Cortex of kidney (tissue), 1 donor: ENCODE data around the gene SDCCAG8.

Experiments used
- DNase-seq: peaks from one replicate; lab custom pipeline; 2025; lab: John Stamatoyannopoulos, UW

Gene SDCCAG8

GRCh38 chr1:243457363-243457982 is 201.6 kb downstream of the SDCCAG8 start:
- DNase-seq: no peak

DNA sequence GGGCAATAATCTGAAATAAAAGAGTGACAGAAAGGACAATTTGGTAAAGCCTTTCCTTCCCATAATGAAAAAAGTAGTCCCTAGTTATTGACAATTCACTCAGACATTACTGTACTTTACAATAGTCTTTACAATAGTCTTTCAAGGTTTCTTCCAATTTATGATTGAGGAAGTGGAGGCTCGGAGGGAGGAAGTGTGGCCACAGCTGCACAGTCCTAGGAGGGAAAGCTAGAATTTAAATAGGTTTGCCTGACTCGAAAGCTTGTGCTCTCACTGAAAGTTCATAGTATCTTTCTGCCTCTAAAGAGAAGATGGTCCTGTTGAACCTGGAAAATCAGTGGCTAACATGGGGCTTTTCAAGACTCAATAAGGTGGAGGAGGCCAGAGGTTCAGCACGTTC is 203.2 kb downstream of the SDCCAG8 start:
- no peak for DNase-seq

GRCh38 chr1:243461700-243462099 is 205.9 kb downstream of the SDCCAG8 start:
- DNase-seq: no peak

- no peak for DNase-seq
Measured at GRCh38 chr1:243462929-243463697, 207.3 kb downstream of the SDCCAG8 start.

DNA sequence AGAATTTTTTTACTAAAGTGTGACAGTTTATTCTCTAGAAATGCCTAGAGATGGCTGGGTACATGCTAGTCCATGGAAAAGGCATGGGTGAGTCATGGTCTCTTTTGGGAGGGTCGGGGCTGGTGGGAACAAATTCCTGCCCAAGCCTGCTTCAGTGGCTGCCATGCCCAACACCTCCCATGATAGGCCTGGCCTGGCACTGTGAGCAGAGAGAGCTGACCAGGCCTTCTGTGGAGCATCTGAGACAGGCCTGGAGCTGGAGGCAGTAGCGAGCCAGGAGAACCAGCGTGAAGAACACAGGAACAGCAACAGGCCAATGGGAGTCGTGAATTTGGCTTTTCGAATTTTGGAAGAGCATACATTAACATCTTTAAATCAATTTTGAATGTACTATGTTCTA is 209.2 kb downstream of the SDCCAG8 start:
- DNase-seq: no peak

DNA sequence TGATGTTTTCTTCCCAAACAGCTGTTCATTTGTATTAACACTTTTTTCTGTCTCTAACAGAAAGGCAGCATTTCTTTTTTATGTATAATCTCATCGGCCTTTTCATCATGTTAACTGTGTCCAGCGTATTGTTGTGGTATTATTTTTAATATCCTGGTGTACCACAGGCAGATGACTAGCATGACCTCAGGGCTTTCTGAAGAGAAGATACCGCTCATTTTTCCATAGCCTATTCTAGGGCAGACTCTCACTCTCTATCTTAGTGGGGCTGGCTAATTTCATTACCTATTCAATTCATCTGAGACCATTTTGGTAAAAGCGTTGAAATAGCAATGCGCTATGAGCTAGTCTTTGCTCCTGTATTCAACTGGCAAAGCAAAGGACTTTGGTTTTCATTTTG is 209.9 kb downstream of the SDCCAG8 start:
- no peak for DNase-seq

DNA sequence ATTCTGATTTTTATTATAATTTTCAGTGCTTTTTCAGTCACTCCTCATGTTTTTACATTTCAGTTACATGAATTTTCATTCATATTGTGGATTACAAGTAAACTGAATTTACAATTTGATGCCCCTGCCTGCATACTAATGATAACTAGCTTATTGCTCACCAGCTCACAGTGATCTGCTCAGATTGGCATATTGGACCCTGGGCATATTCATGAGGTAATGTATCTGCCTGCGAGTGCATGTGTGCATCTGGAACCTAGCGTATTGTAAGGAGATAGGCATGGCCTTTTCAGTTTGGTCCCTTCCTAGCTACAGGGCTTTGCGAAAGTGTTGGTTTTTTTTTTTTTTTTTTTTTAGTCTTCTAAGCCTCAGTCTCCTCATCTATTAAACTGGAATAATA is 213.7 kb downstream of the SDCCAG8 start:
- DNase-seq: no peak

GRCh38 chr1:243470502-243470901 is 214.7 kb downstream of the SDCCAG8 start:
- no peak for DNase-seq

DNA sequence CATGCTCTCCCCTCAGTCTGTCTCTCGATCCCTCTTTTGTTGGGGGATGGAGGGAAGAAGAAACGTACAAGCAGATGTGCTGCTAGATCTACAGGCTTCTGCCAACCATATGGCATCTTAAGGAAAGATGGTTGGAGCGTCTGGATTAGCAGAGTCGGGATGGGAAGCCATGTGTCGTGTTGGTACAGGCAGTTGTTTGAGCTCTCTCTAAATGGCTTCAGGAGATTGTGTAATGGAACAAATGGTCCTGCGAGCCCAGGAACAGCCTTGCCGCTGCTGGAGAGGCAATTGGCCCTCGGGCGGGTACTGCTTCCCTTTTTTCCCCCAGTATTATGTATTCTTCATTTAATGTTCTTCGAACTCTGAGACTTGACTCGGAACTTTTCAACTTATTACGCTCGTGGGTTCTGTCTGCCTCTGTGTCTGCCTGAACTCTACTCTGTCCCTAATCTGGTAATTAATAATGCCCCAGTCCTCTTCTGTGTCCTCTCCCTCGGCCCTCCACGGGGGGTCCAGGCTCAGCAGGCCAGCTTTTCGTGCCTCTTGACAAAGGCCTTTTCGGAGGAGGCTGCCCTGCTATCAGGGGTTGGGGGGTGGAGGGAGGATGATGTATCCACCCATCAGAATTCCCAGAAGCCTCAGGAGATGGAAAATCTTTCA is 215.3 kb downstream of the SDCCAG8 start:
- no peak for DNase-seq

DNA sequence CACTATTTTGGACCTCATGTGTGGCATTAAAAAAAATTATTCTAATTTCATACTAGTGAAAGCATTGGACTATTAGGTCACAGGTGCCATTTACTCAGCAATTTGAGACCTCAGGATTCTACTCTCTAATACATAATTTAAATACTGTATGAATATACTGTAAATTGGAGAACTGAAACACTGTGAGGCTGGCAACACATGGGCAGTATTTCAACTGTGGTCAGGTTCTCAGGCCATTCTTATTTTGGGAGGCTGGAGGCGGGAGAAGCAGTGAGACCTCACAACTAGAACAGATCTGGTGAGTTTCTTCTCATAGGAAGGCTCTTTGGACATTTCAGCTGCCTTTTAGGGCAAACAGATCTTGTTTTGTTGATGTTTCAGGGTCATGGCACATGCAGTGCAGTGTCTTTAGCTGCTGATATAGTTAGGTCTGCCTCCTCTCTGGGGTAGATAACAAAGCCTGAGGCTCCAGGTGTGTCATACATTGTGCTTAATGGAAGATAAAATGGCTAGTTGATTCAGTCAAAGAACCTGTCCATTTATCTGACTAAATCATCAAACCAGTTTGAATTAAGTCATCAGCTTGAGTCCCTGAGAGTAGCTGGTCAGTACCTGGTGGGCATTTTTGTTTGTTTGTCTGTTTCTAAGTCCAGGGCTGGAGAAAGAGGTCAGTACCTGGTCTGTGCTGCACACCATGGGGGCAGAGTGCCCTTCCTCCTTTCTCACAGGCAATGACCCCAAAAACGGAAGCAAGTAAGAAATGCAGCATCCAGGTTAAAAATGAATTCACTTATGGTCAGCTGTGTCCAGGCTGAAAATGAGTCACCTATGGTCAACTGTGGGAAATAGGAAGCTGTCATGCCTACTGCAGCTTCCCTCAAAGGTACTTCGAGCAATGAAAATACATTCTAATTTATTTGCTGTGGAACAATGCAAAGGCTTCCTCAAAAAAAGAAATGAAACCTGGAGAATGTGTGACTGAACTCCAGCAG is 216.2 kb downstream of the SDCCAG8 start:
- no peak for DNase-seq

DNA sequence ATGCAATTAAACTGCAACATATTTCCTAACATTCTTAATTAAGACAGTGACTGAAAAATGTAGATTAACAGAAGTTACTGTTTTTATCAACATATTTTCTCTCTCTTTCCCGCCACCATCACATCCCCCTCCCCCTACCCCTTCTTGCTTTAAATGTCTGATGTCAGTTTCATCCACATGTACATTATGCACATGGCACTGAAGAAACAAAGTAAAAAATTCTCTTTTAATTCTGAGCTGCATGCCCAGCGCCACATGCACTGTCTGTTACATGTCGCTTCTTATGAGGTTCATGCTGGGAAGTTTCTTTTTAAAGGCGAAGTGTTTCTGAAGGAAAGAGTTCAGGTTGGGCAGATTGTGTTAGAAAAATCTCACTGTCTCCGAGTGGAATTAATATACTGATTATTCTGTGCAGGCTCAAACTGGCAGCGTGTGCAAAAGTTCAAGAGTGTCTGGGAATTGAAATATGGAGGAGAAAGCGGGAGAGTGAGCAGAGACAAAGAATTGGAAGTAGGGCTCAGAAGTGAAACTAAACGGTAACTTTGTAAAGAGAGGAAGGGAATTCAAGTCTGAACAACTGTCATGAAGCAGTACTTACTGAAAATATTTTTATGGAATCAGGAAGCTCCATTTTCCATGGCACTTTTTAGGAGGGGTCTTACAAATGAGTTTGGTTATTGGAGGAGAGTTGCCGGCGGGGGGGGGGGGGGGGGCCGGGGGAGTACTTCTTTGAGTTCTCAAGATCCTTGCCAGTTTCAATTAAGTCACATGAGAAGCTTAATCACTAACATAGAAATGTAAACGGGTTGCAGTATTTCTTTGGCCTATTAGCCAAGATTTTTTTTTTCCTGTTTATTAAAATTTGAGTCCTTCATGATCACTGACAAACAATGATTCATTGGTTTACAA is 217.6 kb downstream of the SDCCAG8 start:
- DNase-seq: no peak

GRCh38 chr1:243474136-243474881 is 218.5 kb downstream of the SDCCAG8 start:
- DNase-seq: no peak

- no peak for DNase-seq
Measured at GRCh38 chr1:243474906-243475305, 219.1 kb downstream of the SDCCAG8 start.

- DNase-seq: no peak
Measured at GRCh38 chr1:243475966-243476365, 220.1 kb downstream of the SDCCAG8 start.

GRCh38 chr1:243477731-243478290 is 222.0 kb downstream of the SDCCAG8 start:
- no peak for DNase-seq

DNA sequence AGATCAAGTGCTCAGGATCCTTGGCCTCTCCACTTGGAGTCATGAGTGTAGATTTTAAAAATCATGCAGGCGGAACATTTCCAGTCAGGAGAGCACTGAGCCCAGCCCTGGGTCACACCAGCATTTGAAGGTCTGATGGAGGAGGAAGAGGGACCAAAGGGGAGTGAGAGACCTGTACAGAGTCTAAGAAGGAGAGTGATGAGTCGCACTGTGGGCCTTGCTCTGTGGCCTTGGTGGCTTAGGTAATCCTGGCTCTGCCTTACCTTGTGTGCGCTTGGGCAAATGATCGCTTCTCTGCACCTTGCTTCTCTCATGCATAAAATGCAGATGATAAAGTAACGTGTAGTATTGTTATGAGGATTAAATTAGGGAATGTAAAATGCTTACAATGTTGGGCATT is 225.3 kb downstream of the SDCCAG8 start:
- DNase-seq: no peak

DNA sequence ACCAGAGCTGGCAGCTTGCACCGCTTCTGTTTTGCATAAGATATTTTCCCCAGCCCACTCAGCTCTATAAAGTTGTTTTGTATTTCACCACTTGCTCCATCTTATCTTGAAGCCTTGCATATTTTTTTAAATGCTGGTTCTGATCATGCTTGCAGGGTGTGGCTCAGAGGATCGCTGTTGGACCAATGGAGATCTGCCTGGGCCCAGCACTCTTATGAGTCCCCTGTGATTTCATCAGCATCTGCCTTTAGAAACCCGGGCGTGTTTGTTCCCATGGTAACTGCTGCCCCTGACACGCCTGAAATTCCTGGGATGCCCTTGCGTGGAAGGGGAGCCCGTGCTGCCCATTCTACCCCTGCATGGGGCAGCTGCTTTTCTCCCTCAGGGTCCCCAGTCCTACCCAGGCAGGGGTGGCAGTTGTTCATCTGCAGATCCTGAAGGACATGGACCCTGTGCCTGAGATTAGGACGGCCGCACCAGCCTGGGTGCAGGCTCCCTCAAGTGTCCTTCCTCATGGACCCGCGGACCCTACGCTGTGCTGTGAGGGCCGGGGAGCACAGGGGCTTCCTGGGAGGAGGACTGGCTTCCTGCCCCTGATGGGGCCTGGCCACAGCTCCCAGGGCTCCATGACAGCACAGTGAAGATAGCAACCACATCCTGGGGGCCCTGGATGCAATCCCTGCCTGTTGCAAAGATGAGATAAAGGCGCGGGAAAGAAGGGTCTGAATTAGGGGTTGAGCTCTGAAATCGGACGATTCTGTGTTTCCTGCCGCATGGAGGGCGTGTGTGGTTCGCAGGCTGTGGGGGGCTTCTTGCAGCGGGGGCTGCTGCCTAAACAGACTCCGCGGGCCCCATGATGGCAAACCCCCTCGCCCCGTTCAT is 226.5 kb downstream of the SDCCAG8 start:
- DNase-seq: no peak

GRCh38 chr1:243483071-243483771 is 227.4 kb downstream of the SDCCAG8 start:
- DNase-seq: no peak
